Psoas muscle (tissue), 8 donors: Measurements from ENCODE around the gene POLR2E. TPM values are rescaled to one million over a fixed set of nuclear protein-coding genes. Genes with fewer than 3 reads are reported as not detected.

ENCODE experiments used
- ATAC-seq, 4 donors: fragments of 200-7000 bp; cut with Tn5 transposase; one replicate each; pipeline ENCODE4 v1.9.1; 2020; ENCODE audit warnings: moderate library complexity in 3 of 4, mild to moderate bottlenecking in 2 of 4
- DNase-seq, 2 donors: peaks; one replicate each; pipeline ENCODE4 v3.0.0-alpha.2; 2020
- H3K27ac ChIP-seq: fragments of 200-600 bp; one replicate; pipeline ENCODE4 v1.8.0; 2022
- H3K27me3 ChIP-seq, 3 donors: fragments of 200-600 bp in 1 of 3; one replicate each; pipeline versions ENCODE4 v1.6.1 to v1.8.0; 2013 to 2022; ENCODE audit warnings: low read length in 2 of 3, mild to moderate bottlenecking in 2 of 3, moderate library complexity in 1 of 3; ENCODE audit not compliant: insufficient read depth in 3 of 3
- H3K36me3 ChIP-seq, 2 donors: fragments of 200-600 bp in 1 of 2; one replicate each; pipeline versions ENCODE4 v1.6.1 to v1.8.0; 2013 to 2022; ENCODE audit warnings: low read depth in 1 of 2, mild to moderate bottlenecking in 1 of 2, moderate library complexity in 1 of 2; ENCODE audit not compliant: insufficient read depth in 1 of 2
- H3K4me1 ChIP-seq: fragments of 200-600 bp; one replicate; pipeline ENCODE4 v1.8.0; 2022
- H3K4me3 ChIP-seq: fragments of 200-600 bp; one replicate; pipeline ENCODE4 v1.8.0; 2022; ENCODE audit warnings: mild to moderate bottlenecking
- H3K9me3 ChIP-seq: fragments of 200-600 bp; one replicate; pipeline ENCODE4 v1.8.0; 2022
- CTCF ChIP-seq: fragments of 200-600 bp; IDR thresholded peaks from one replicate; pipeline ENCODE4 v1.8.0; 2022; ENCODE audit warnings: antibody characterized with exemption
- WGBS, 3 donors: extraction: QIAGEN DNeasy Blood & Tissue Kit; methylation state at CpG; one replicate each; pipeline versions ENCODE4 v1.1.6 to v1.1.7; 2013; 5-methylcytosine and 5-hydroxymethylcytosine counted together
- intact Hi-C, 2 donors: fragments of 100-400 bp; cut with DNase I; formaldehyde crosslinking; loops; one replicate each; pipeline versions ENCODE4 v1.11.0 to v1.14.2; 2022
- polyA plus RNA-seq, 3 donors: library from polyadenylated mRNA; stranded (reverse); fragments of 200-250 nt; gene quantifications; one replicate each; pipeline ENCODE4 v1.2.3, GENCODE V29; 2013
- total RNA-seq, 4 donors: library from RNA; stranded (reverse); fragmentation: NEBNext Ultra II Directional in 2 of 4; extraction: Animal tissue kit (Norgen Biotek cat#: 25700) in 2 of 4; gene quantifications; one replicate each; pipeline versions ENCODE4 v1.2.1 to v1.2.4, GENCODE V29; 2021 to 2023
- donor health status: healthy with polysubstance abuse.
- donor health status: DM: no; HTN: no; CAD: no; lungs with moderate emphysema.
- donor health status: Bipolar disorder and iron deficiency.
- donor health status: healthy.
- donor health status: DM: yes; HTN: yes; CAD: no.
- donor health status: DM: no; HTN: no; CAD: no.
- donor health status: DM: no; HTN: no; CAD: no.
- donor health status: DM: yes; HTN: yes; CAD: no.

POLR2E gene
- total and polyA plus RNA-seq, 7 donors = 133 to 243 (median 147) TPM

- TF ChIP-seq CTCF = no peak
- peak in 1 of 2 donors; percentile 50 for DNase-seq
- Histone ChIP-seq H3K4me1 (no peaks in the 10 kb centered on the region), H3K27ac (no peak overlapping the region), H3K4me3 (no peak overlapping the region), H3K9me3 (no peaks in the 10 kb centered on the region), H3K27me3 (no peaks in the 10 kb centered on the region), H3K36me3 (peaks cover 7 to 100% of the 10 kb centered on the region in 2 donors)
- ATAC-seq = no peak
- WGBS, 3 donors = 90 to 93% (median 93%) methylated on average over 50 of the region's 50 CpGs
- intact Hi-C loops = no loop called here
Observed at GRCh38 chr19:1119475-1120217, 24.5 kb upstream of the POLR2E start.

GRCh38 chr19:1118999-1119398 lies 23.8 kb upstream of the POLR2E start:
- Histone ChIP-seq H3K27me3 (no peaks in the 10 kb centered on the region), H3K4me1 (no peaks in the 10 kb centered on the region), H3K4me3 (no peak overlapping the region), H3K36me3 (peaks cover 6 to 100% of the 10 kb centered on the region in 2 donors), H3K9me3 (no peaks in the 10 kb centered on the region), H3K27ac (no peak overlapping the region)
- ATAC-seq = no peak
- 93 to 95% (median 94%) methylated on average over 33 to 34 of the region's 34 CpGs for WGBS, 3 donors
- no peak for TF ChIP-seq CTCF
- intact Hi-C loops = no loop called here
- DNase-seq = no peak

- no peaks in the 10 kb centered on the region for H3K9me3 ChIP-seq
- no peaks in the 10 kb centered on the region for H3K27me3 ChIP-seq
- peaks cover 6 to 96% of the 10 kb centered on the region in 2 donors for H3K36me3 ChIP-seq
- 95 to 96% (median 96%) methylated on average over 16 of the region's 16 CpGs for WGBS, 3 donors
- DNase-seq (no peak), ATAC-seq (no peak)
- TF ChIP-seq CTCF = no peak
- H3K4me1 ChIP-seq = no peaks in the 10 kb centered on the region
- H3K27ac ChIP-seq = no peak overlapping the region
- no peak overlapping the region for H3K4me3 ChIP-seq
- intact Hi-C loops = no loop called here
Observed at GRCh38 chr19:1117654-1118053, 22.5 kb upstream of the POLR2E start.

- H3K27me3 ChIP-seq = no peaks in the 10 kb centered on the region
- TF ChIP-seq CTCF = no peak
- no peaks in the 10 kb centered on the region for H3K4me1 ChIP-seq
- DNase-seq = peak in 1 of 2 donors; percentile 51
- intact Hi-C loops = no loop called here
- 91 to 93% (median 92%) methylated on average over 47 to 52 of the region's 52 CpGs for WGBS, 3 donors
- H3K36me3 ChIP-seq = peaks cover 6 to 96% of the 10 kb centered on the region in 2 donors
- no peak for ATAC-seq
- no peak overlapping the region for H3K27ac ChIP-seq
- no peaks in the 10 kb centered on the region for H3K9me3 ChIP-seq
- H3K4me3 ChIP-seq = no peak overlapping the region
Observed at GRCh38 chr19:1116726-1117581, 21.8 kb upstream of the POLR2E start.
